ENCODE results near the gene DYNLT2.

- TF ChIP-seq CTCF (IDR thresholded peaks at IDR 0.05) (no peak), POLR2A (IDR thresholded peaks at IDR 0.05) (no peak)
These were observed 28.0 kb downstream of the DYNLT2 start for GRCh38 chr6:169723200-169723909.
